SK-N-SH treated with all-trans-retinoic acid at 6 μM for 48 hours (cell line): ENCODE results near the gene BARHL1.

Experiments used
- ATAC-seq: fragments of 200-7000 bp; cut with Tn5 transposase; 3 replicates; pipeline ENCODE4 v1.9.1; 2020; ENCODE audit warnings: mild to moderate bottlenecking, moderate library complexity
- BACH2 ChIP-seq: fragments of 250-450 bp; sonication (Bioruptor Pico); IDR thresholded peaks from 2 replicates; pipeline ENCODE4 v1.9.0; 2021; ENCODE audit warnings: mild to moderate bottlenecking, borderline replicate concordance
- CSDC2 ChIP-seq: fragments of 250-450 bp; sonication (Bioruptor Pico); IDR thresholded peaks from 2 replicates; pipeline ENCODE4 v1.5.0; 2020; ENCODE audit warnings: mild to moderate bottlenecking, moderate library complexity
- CSRNP3 ChIP-seq: fragments of 250-450 bp; sonication (Bioruptor Pico); IDR thresholded peaks from 2 replicates; pipeline ENCODE4 v1.5.1; 2021; ENCODE audit warnings: mild to moderate bottlenecking, moderate library complexity
- ESRRG ChIP-seq: fragments of 250-450 bp; sonication (Bioruptor Pico); IDR thresholded peaks from 2 replicates; pipeline ENCODE4 v1.6.1; 2021; ENCODE audit warnings: mild to moderate bottlenecking
- ISL1 ChIP-seq: fragments of 250-450 bp; sonication (Bioruptor Pico); IDR thresholded peaks from 2 replicates; pipeline ENCODE4 v2.1.2; 2022; ENCODE audit warnings: mild to moderate bottlenecking, moderate library complexity
- PATZ1 ChIP-seq: fragments of 250-450 bp; sonication (Bioruptor Pico); IDR thresholded peaks from 2 replicates; pipeline ENCODE4 v1.8.0; 2020; ENCODE audit warnings: mild to moderate bottlenecking, moderate library complexity, borderline replicate concordance
- POU6F1 ChIP-seq: fragments of 250-450 bp; sonication (Bioruptor Pico); IDR thresholded peaks from 2 replicates; pipeline ENCODE4 v1.8.0; 2021; ENCODE audit warnings: low read depth, mild to moderate bottlenecking, moderate library complexity, borderline replicate concordance
- PPARA ChIP-seq: fragments of 250-450 bp; sonication (Bioruptor Pico); IDR thresholded peaks from 2 replicates; pipeline ENCODE4 v1.5.0; 2020; ENCODE audit warnings: mild to moderate bottlenecking, borderline replicate concordance
- RARB ChIP-seq: fragments of 250-450 bp; sonication (Bioruptor Pico); IDR thresholded peaks from 2 replicates; pipeline ENCODE4 v1.8.0; 2021; ENCODE audit warnings: mild to moderate bottlenecking, moderate library complexity
- SNAI2 ChIP-seq: fragments of 250-450 bp; sonication (Bioruptor Pico); IDR thresholded peaks from 2 replicates; pipeline ENCODE4 v1.5.0; 2020; ENCODE audit warnings: mild to moderate bottlenecking, moderate library complexity
- TCF4 ChIP-seq: fragments of 250-450 bp; sonication (Bioruptor Pico); IDR thresholded peaks from 2 replicates; pipeline ENCODE4 v1.8.0; 2021; ENCODE audit warnings: mild to moderate bottlenecking, moderate library complexity, borderline replicate concordance
- TOX ChIP-seq: fragments of 250-450 bp; sonication (Bioruptor Pico); IDR thresholded peaks from 2 replicates; pipeline ENCODE4 v1.8.0; 2021; ENCODE audit warnings: mild to moderate bottlenecking, moderate library complexity, borderline replicate concordance
- TSHZ2 ChIP-seq: fragments of 250-450 bp; sonication (Bioruptor Pico); IDR thresholded peaks from 2 replicates; pipeline ENCODE4 v1.5.0; 2020; ENCODE audit warnings: mild to moderate bottlenecking, moderate library complexity
- ZC3H10 ChIP-seq: fragments of 250-450 bp; sonication (Bioruptor Pico); IDR thresholded peaks from 2 replicates; pipeline ENCODE4 v1.5.1; 2021; ENCODE audit warnings: mild to moderate bottlenecking, moderate library complexity
- ZFP3 ChIP-seq: fragments of 250-450 bp; sonication (Bioruptor Pico); IDR thresholded peaks from 2 replicates; pipeline ENCODE4 v1.5.0; 2020; ENCODE audit warnings: mild to moderate bottlenecking, moderate library complexity
- ZFP30 ChIP-seq: fragments of 450-650 bp; formaldehyde crosslinking; IDR thresholded peaks from 2 replicates; pipeline ENCODE4 v1.5.0; 2022; ENCODE audit warnings: mild to moderate bottlenecking, moderate library complexity
- ZNF565 ChIP-seq: fragments of 450-650 bp; formaldehyde crosslinking; conservative IDR thresholded peaks from 2 replicates; pipeline ENCODE4 v1.5.0; 2020; ENCODE audit warnings: low read depth, mild to moderate bottlenecking, moderate library complexity
- ZNF70 ChIP-seq: fragments of 450-650 bp; formaldehyde crosslinking; IDR thresholded peaks from 2 replicates; pipeline ENCODE4 v1.5.0; 2020; ENCODE audit warnings: mild to moderate bottlenecking, moderate library complexity
- ZNF8 ChIP-seq: fragments of 450-650 bp; formaldehyde crosslinking; IDR thresholded peaks from 2 replicates; pipeline ENCODE4 v1.5.0; 2020; ENCODE audit warnings: mild to moderate bottlenecking, moderate library complexity

BARHL1 gene

GRCh38 chr9:132548751-132549640 is 33.4 kb upstream of the BARHL1 start (continued):
- TF ChIP-seq TSHZ2 (CRISPR knock-in tag) (no peak), ZNF565 (CRISPR knock-in tag) (no peak)
- TF ChIP-seq, all 23 proteins: peak for 0

- no peak for ATAC-seq
- no peak for TF ChIP-seq BACH2
- TF ChIP-seq, all 23 proteins: peak for 0
These were observed 30.9 kb upstream of the BARHL1 start for GRCh38 chr9:132551556-132551955.

- TF ChIP-seq TCF4 (CRISPR knock-in tag) (no peak), PATZ1 (CRISPR knock-in tag) (no peak)
- ATAC-seq = no peak
These were observed 30.4 kb upstream of the BARHL1 start for GRCh38 chr9:132552041-132552440.

- no peak for ATAC-seq
- TF ChIP-seq ZFP3 (CRISPR knock-in tag) (no peak), CSRNP3 (no peak), POU6F1 (CRISPR knock-in tag) (no peak), TSHZ2 (CRISPR knock-in tag) (no peak), PATZ1 (CRISPR knock-in tag) (no peak), ZFP30 (CRISPR knock-in tag) (no peak), ZNF565 (CRISPR knock-in tag) (no peak), ESRRG (CRISPR knock-in tag) (no peak), ZNF8 (no peak), TCF4 (CRISPR knock-in tag) (no peak), ZNF70 (CRISPR knock-in tag) (no peak), PPARA (CRISPR knock-in tag) (no peak), ZC3H10 (no peak), ISL1 (CRISPR knock-in tag) (no peak), SNAI2 (CRISPR knock-in tag) (no peak), TOX (CRISPR knock-in tag) (no peak), BACH2 (no peak), CSDC2 (no peak), RARB (CRISPR knock-in tag) (no peak)
These were observed 27.7 kb upstream of the BARHL1 start for GRCh38 chr9:132554755-132555154.
